ENCODE measurements around the gene KLK10.
"Not testable (repeated sequence)": the region's sequence is repeated elsewhere in the genome, so short reads cannot be mapped to it uniquely, and the experiment has no call there.

DNA sequence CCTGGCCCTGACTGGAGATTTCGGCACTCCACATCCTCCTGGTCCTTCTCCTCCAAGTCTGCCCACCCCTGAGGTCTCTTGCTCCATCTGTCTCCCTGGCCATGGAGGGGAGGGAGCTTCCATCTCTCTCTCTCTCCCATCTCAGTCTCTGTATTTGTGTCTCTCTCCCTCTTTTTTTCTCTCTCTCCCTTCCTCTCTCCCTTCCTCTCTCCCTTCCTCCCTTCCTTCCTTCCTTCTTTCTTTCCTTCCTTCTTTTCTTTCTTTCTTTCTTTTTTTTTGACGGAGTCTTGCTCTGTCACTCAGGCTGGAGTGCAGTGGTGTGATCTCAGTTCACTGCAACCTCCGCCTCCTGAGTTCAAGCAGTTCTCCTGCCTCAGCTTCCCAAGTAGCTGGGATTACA, 49.7 kb downstream of the KLK10 start:
- TF ChIP-seq, protein P1, sequence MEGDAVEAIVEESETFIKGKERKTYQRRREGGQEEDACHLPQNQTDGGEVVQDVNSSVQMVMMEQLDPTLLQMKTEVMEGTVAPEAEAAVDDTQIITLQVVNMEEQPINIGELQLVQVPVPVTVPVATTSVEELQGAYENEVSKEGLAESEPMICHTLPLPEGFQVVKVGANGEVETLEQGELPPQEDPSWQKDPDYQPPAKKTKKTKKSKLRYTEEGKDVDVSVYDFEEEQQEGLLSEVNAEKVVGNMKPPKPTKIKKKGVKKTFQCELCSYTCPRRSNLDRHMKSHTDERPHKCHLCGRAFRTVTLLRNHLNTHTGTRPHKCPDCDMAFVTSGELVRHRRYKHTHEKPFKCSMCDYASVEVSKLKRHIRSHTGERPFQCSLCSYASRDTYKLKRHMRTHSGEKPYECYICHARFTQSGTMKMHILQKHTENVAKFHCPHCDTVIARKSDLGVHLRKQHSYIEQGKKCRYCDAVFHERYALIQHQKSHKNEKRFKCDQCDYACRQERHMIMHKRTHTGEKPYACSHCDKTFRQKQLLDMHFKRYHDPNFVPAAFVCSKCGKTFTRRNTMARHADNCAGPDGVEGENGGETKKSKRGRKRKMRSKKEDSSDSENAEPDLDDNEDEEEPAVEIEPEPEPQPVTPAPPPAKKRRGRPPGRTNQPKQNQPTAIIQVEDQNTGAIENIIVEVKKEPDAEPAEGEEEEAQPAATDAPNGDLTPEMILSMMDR (IDR thresholded peaks at IDR 0.05; ENCODE audit: extremely low read depth in 1 of 2, insufficient read depth in 1 of 2, low read depth in 1 of 2, low read length in 2 of 2) = not testable (repeated sequence)
- TF ChIP-seq POLR2A (IDR thresholded peaks at IDR 0.05; ENCODE audit: low read depth, low read length); POLR2AphosphoS5 (IDR thresholded peaks at IDR 0.05; ENCODE audit: insufficient read depth, low read depth, low read length): not testable (repeated sequence)
- TF ChIP-seq, protein P2, sequence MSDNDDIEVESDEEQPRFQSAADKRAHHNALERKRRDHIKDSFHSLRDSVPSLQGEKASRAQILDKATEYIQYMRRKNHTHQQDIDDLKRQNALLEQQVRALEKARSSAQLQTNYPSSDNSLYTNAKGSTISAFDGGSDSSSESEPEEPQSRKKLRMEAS (IDR thresholded peaks at IDR 0.05; ENCODE audit: insufficient read depth, insufficient read length) = not testable (repeated sequence)

All from endothelial cell of umbilical vein (primary cell).